ENCODE data around the gene KIAA1755.
"Not testable (repeated sequence)": the region's sequence is repeated elsewhere in the genome, so short reads cannot be mapped to it uniquely, and the experiment has no call there.

Gene KIAA1755

GRCh38 chr20:38286586-38287531 lies 26.3 kb upstream of the KIAA1755 start:
- DNase-seq = no peak

GRCh38 chr20:38284893-38285444 lies 24.4 kb upstream of the KIAA1755 start:
- no peak for DNase-seq

- not testable (repeated sequence) for DNase-seq
These were observed 23.6 kb upstream of the KIAA1755 start for GRCh38 chr20:38284066-38284650.

GRCh38 chr20:38283236-38283635 lies 22.7 kb upstream of the KIAA1755 start:
- no peak for DNase-seq

- DNase-seq = not testable (repeated sequence)
These were observed 20.8 kb upstream of the KIAA1755 start for GRCh38 chr20:38281176-38281915.

- DNase-seq = no peak
These were observed 18.2 kb upstream of the KIAA1755 start for GRCh38 chr20:38278763-38279162.

- no peak for DNase-seq
These were observed 17.6 kb upstream of the KIAA1755 start for GRCh38 chr20:38278131-38278530.

- DNase-seq = no peak
These were observed 17.2 kb upstream of the KIAA1755 start for GRCh38 chr20:38277691-38278090.

- DNase-seq = no peak
These were observed 16.8 kb upstream of the KIAA1755 start for GRCh38 chr20:38277285-38277684.

- no peak for DNase-seq
These were observed 15.4 kb upstream of the KIAA1755 start for GRCh38 chr20:38275815-38276550.

GRCh38 chr20:38272961-38273360 lies 12.4 kb upstream of the KIAA1755 start:
- no peak for DNase-seq

- no peak for DNase-seq
These were observed 11.9 kb upstream of the KIAA1755 start for GRCh38 chr20:38272398-38272797.

- no peak for DNase-seq
These were observed 11.1 kb upstream of the KIAA1755 start for GRCh38 chr20:38271608-38272120.

- no peak for DNase-seq
These were observed 10.5 kb upstream of the KIAA1755 start for GRCh38 chr20:38270869-38271605.

GRCh38 chr20:38269715-38270114 lies 9.2 kb upstream of the KIAA1755 start:
- DNase-seq = no peak

GRCh38 chr20:38269040-38269439 lies 8.5 kb upstream of the KIAA1755 start:
- DNase-seq = no peak

- no peak for DNase-seq
These were observed 7.5 kb upstream of the KIAA1755 start for GRCh38 chr20:38267901-38268514.

GRCh38 chr20:38267296-38267695 lies 6.8 kb upstream of the KIAA1755 start:
- DNase-seq = no peak

GRCh38 chr20:38266426-38266825 lies 5.9 kb upstream of the KIAA1755 start:
- DNase-seq = no peak

- no peak for DNase-seq
These were observed 2.4 kb upstream of the KIAA1755 start for GRCh38 chr20:38262931-38263330.

- no peak for DNase-seq
These were observed 487 bp upstream of the KIAA1755 start for GRCh38 chr20:38261054-38261390.

All from SHP77 (cell line).